Measurements from ENCODE around the gene FGFR4.

DNA sequence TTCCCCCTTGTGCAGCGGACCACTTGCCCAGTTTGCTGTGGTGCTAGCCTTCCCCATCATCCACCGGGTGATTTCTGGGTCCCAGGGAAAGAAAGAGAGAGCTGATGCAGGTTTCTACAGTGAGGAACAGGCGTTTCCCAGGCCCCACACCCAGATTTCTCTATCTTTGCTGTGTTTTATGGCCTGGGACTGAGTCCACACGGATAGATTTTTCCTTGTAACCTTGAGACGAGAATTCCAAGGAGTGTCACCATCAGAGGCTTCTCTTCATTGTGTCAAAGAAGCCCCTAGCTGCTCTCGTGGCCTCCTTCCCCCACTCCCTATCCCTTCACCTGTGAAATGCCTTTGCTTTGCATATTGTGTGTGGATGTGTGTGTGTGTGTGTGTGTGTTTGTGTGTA lies 21.2 kb upstream of the FGFR4 start:
- TF ChIP-seq POLR2A (IDR thresholded peaks at IDR 0.05) (no peak), POLR2AphosphoS5 (IDR thresholded peaks at IDR 0.05) (no peak)
- TF ChIP-seq, protein P1, sequence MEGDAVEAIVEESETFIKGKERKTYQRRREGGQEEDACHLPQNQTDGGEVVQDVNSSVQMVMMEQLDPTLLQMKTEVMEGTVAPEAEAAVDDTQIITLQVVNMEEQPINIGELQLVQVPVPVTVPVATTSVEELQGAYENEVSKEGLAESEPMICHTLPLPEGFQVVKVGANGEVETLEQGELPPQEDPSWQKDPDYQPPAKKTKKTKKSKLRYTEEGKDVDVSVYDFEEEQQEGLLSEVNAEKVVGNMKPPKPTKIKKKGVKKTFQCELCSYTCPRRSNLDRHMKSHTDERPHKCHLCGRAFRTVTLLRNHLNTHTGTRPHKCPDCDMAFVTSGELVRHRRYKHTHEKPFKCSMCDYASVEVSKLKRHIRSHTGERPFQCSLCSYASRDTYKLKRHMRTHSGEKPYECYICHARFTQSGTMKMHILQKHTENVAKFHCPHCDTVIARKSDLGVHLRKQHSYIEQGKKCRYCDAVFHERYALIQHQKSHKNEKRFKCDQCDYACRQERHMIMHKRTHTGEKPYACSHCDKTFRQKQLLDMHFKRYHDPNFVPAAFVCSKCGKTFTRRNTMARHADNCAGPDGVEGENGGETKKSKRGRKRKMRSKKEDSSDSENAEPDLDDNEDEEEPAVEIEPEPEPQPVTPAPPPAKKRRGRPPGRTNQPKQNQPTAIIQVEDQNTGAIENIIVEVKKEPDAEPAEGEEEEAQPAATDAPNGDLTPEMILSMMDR (IDR thresholded peaks at IDR 0.05): no peak
